ENCODE data around the gene ELANE.

DNA sequence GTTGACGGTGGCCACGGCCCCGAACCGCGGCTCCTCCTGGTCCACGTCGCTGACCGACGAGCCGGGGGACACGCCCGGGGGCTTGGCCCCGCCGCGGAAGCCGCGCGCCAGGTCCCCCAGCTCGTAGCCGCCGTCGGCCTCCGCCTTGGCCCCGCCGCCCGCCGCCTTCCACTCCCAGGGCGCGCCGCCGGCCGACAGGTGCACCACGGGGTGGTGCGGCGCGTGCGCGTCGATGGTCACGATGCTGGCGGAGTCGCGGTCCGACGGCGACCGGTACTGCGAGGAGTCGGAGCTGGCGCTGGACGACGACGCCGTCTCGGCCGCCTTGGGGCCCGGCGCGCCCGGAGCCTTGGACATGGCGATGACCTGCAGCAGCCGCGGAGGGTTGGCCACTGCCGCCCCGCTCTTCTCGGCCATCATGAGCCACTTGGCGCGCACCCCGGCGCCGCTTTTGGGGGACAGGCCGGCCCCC is 39.3 kb upstream of the ELANE start:
- TF ChIP-seq, protein P1, sequence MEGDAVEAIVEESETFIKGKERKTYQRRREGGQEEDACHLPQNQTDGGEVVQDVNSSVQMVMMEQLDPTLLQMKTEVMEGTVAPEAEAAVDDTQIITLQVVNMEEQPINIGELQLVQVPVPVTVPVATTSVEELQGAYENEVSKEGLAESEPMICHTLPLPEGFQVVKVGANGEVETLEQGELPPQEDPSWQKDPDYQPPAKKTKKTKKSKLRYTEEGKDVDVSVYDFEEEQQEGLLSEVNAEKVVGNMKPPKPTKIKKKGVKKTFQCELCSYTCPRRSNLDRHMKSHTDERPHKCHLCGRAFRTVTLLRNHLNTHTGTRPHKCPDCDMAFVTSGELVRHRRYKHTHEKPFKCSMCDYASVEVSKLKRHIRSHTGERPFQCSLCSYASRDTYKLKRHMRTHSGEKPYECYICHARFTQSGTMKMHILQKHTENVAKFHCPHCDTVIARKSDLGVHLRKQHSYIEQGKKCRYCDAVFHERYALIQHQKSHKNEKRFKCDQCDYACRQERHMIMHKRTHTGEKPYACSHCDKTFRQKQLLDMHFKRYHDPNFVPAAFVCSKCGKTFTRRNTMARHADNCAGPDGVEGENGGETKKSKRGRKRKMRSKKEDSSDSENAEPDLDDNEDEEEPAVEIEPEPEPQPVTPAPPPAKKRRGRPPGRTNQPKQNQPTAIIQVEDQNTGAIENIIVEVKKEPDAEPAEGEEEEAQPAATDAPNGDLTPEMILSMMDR (IDR thresholded peaks at IDR 0.05) = no peak
- TF ChIP-seq POLR2A (IDR thresholded peaks at IDR 0.05) = no peak

Measured in thyroid gland (tissue), 4 donors.